HT-29 (cell line): ENCODE results near the gene MIB1. TPM values are rescaled to one million over a fixed set of nuclear protein-coding genes. Genes with fewer than 3 reads are reported as not detected.

Experiments
- DNase-seq: peaks from one replicate; pipeline ENCODE4 v3.0.0-alpha.2; 2015; ENCODE audit warnings: low spot score
- total RNA-seq: library from RNA; depleted of rRNA; stranded (reverse); fragments of >200 nt; shearing (Covaris generic); gene quantifications from 2 replicates; pipeline ENCODE4 v1.2.3, GENCODE V29; 2014

Gene MIB1
- total RNA-seq, 1 experiment from 2014 or later, result 10.9 TPM

- no peak for DNase-seq
Observed at GRCh38 chr18:21815101-21815500, 74.5 kb downstream of the MIB1 start.

- peak; percentile 28 for DNase-seq
Observed at GRCh38 chr18:21820033-21820810, 79.6 kb downstream of the MIB1 start.

- DNase-seq, result no peak
Observed at GRCh38 chr18:21820811-21821143, 80.2 kb downstream of the MIB1 start.

GRCh38 chr18:21823848-21824247, 83.3 kb downstream of the MIB1 start:
- DNase-seq, result no peak

GRCh38 chr18:21826196-21826595, 85.6 kb downstream of the MIB1 start:
- no peak for DNase-seq

- DNase-seq, result no peak
Observed at GRCh38 chr18:21826641-21827302, 86.2 kb downstream of the MIB1 start.

GRCh38 chr18:21830532-21830931, 89.9 kb downstream of the MIB1 start:
- DNase-seq, result no peak

- no peak for DNase-seq
Observed at GRCh38 chr18:21831413-21831831, 90.8 kb downstream of the MIB1 start.

GRCh38 chr18:21833604-21834298, 93.2 kb downstream of the MIB1 start:
- DNase-seq, result no peak

GRCh38 chr18:21834299-21834660, 93.7 kb downstream of the MIB1 start:
- DNase-seq, result no peak

GRCh38 chr18:21841570-21841969, 101.0 kb downstream of the MIB1 start:
- no peak for DNase-seq

- DNase-seq, result no peak
Observed at GRCh38 chr18:21843341-21843740, 102.7 kb downstream of the MIB1 start.

- no peak for DNase-seq
Observed at GRCh38 chr18:21851327-21851961, 110.9 kb downstream of the MIB1 start.

GRCh38 chr18:21853016-21853415, 112.4 kb downstream of the MIB1 start:
- no peak for DNase-seq

- DNase-seq, result no peak
Observed at GRCh38 chr18:21853775-21854552, 113.4 kb downstream of the MIB1 start.

GRCh38 chr18:21855432-21855831, 114.8 kb downstream of the MIB1 start:
- no peak for DNase-seq

GRCh38 chr18:21857871-21858270, 117.3 kb downstream of the MIB1 start:
- DNase-seq, result no peak

GRCh38 chr18:21858544-21858943, 118.0 kb downstream of the MIB1 start:
- no peak for DNase-seq

GRCh38 chr18:21864386-21864785, 123.8 kb downstream of the MIB1 start:
- DNase-seq, result no peak

- DNase-seq, result no peak
Observed at GRCh38 chr18:21865043-21865442, 124.5 kb downstream of the MIB1 start.

GRCh38 chr18:21868770-21869169, 128.2 kb downstream of the MIB1 start:
- no peak for DNase-seq

GRCh38 chr18:21889570-21889969, 149.0 kb downstream of the MIB1 start:
- DNase-seq, result no peak
